Sigmoid colon (tissue), 7 donors: ENCODE measurements around the gene MSI1. TPM values are rescaled to one million over a fixed set of nuclear protein-coding genes. Genes with fewer than 3 reads are reported as not detected.

Source experiments
- DNase-seq: peaks from one replicate; pipeline ENCODE4 v3.0.0-alpha.2; 2019
- H3K27ac ChIP-seq, 4 donors: fragments of 200-600 bp; sonication (generic); one replicate each; pipeline ENCODE4 v1.5.1; 2016 to 2019; ENCODE audit warnings: mild to moderate bottlenecking in 1 of 4
- H3K27me3 ChIP-seq, 3 donors: fragments of 200-600 bp; sonication (generic); one replicate each; pipeline ENCODE4 v1.5.1; 2019; ENCODE audit warnings: mild to moderate bottlenecking in 1 of 3
- H3K36me3 ChIP-seq, 4 donors: fragments of 200-600 bp; sonication (generic); one replicate each; pipeline ENCODE4 v1.5.1; 2016 to 2019
- H3K4me1 ChIP-seq, 4 donors: fragments of 200-600 bp; sonication (generic); one replicate each; pipeline ENCODE4 v1.5.1; 2017 to 2019
- H3K4me3 ChIP-seq, 4 donors: fragments of 200-600 bp; sonication (generic); one replicate each; pipeline ENCODE4 v1.5.1; 2017 to 2019; ENCODE audit warnings: mild to moderate bottlenecking in 2 of 4, moderate library complexity in 1 of 4
- H3K9me3 ChIP-seq, 4 donors: fragments of 200-600 bp in 3 of 4; sonication (generic) in 3 of 4; one replicate each; pipeline versions ENCODE4 v1.5.1 to v1.6.1; 2013 to 2019
- EP300 ChIP-seq, 4 donors: sonication (generic); formaldehyde crosslinking; IDR thresholded peaks; one replicate each; pipeline ENCODE4 v1.6.1; 2017; ENCODE audit warnings: antibody characterized with exemption in 4 of 4
- POLR2A ChIP-seq, 2 donors: fragments of 450-650 bp; IDR thresholded peaks; one replicate each; pipeline ENCODE4 v1.6.1; 2016; ENCODE audit warnings: antibody characterized with exemption in 2 of 2, mild to moderate bottlenecking in 2 of 2, moderate library complexity in 2 of 2
- POLR2AphosphoS5 ChIP-seq, 4 donors: sonication (generic); formaldehyde crosslinking; IDR thresholded peaks; one replicate each; pipeline ENCODE4 v1.6.1; 2017; ENCODE audit warnings: antibody characterized with exemption in 4 of 4
- WGBS, 2 donors: extraction: QIAGEN DNeasy Blood & Tissue Kit; methylation state at CpG; one replicate each; pipeline ENCODE4 v1.1.7; 2013; 5-methylcytosine and 5-hydroxymethylcytosine counted together
- intact Hi-C: fragments of 100-400 bp; cut with DNase I; formaldehyde crosslinking; loops from one replicate; pipeline ENCODE4 v1.15.1; 2023
- polyA plus RNA-seq, 3 donors: library from polyadenylated mRNA; stranded (reverse); fragments of 200-250 nt; gene quantifications; one replicate each; pipeline ENCODE4 v1.2.3, GENCODE V29; 2013
- total RNA-seq, 4 donors: library from RNA; depleted of rRNA; stranded (reverse); fragments of >200 nt; gene quantifications; one replicate each; pipeline ENCODE4 v1.1.0, GENCODE V29; 2016
- TF ChIP-seq, protein P1 (sequence below), 4 experiments: fragments of 450-650 bp in 3 of 4; fragments of 200-600 bp in 1 of 4; IDR thresholded peaks; one replicate each; pipeline ENCODE4 v1.5.1; 2016 to 2019; ENCODE audit warnings: antibody characterized with exemption in 4 of 4, mild to moderate bottlenecking in 3 of 4, moderate library complexity in 2 of 4
- donor health status: healthy with polysubstance abuse.
- donor health status: Bipolar disorder and iron deficiency.
- donor health status: healthy.

The MSI1 gene
- total and polyA plus RNA-seq, 7 donors = 0.60 to 1.2 (median 0.91) TPM; not detected in 3

DNA sequence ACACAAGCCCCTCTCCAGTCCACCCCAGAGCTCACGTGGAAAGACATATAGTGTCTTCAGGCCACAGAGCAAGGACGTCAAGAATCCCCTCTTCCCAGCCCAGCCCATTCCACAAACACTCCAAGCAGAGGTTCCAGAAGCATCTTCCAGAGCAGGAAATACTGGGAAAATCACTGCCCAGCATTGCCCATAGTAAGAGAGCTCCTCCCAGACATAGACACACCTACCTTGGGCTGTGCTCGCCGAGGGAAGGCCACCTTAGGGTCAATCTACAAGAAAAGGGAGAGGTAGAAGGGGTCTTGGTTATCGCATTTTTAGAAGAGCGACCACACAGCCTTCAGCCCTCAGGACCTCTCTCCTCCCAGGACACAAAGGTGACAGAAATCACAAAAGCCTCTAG is 4.5 kb downstream of the MSI1 start:
- H3K27ac ChIP-seq = no peak overlapping the region
- no peaks in the 10 kb centered on the region for H3K36me3 ChIP-seq
- no peaks in the 10 kb centered on the region for H3K9me3 ChIP-seq
- H3K4me1 ChIP-seq = peaks cover 0 to 27% (median 23%) of the 10 kb centered on the region in 4 donors
- peaks cover 16 to 35% (median 16%) of the 10 kb centered on the region in 3 donors for H3K27me3 ChIP-seq
- no peak for DNase-seq
- 39 to 76% methylated on average over 6 of the region's 6 CpGs for WGBS, 2 donors
- no peak for TF ChIP-seq POLR2A (IDR thresholded peaks at IDR 0.05)
- no peak for TF ChIP-seq POLR2AphosphoS5 (IDR thresholded peaks at IDR 0.05)
- TF ChIP-seq EP300 (IDR thresholded peaks at IDR 0.05) = no peak
- TF ChIP-seq, protein P1, sequence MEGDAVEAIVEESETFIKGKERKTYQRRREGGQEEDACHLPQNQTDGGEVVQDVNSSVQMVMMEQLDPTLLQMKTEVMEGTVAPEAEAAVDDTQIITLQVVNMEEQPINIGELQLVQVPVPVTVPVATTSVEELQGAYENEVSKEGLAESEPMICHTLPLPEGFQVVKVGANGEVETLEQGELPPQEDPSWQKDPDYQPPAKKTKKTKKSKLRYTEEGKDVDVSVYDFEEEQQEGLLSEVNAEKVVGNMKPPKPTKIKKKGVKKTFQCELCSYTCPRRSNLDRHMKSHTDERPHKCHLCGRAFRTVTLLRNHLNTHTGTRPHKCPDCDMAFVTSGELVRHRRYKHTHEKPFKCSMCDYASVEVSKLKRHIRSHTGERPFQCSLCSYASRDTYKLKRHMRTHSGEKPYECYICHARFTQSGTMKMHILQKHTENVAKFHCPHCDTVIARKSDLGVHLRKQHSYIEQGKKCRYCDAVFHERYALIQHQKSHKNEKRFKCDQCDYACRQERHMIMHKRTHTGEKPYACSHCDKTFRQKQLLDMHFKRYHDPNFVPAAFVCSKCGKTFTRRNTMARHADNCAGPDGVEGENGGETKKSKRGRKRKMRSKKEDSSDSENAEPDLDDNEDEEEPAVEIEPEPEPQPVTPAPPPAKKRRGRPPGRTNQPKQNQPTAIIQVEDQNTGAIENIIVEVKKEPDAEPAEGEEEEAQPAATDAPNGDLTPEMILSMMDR (IDR thresholded peaks at IDR 0.05) = no peak
- intact Hi-C loops = no loop called here
- no peak overlapping the region for H3K4me3 ChIP-seq

DNA sequence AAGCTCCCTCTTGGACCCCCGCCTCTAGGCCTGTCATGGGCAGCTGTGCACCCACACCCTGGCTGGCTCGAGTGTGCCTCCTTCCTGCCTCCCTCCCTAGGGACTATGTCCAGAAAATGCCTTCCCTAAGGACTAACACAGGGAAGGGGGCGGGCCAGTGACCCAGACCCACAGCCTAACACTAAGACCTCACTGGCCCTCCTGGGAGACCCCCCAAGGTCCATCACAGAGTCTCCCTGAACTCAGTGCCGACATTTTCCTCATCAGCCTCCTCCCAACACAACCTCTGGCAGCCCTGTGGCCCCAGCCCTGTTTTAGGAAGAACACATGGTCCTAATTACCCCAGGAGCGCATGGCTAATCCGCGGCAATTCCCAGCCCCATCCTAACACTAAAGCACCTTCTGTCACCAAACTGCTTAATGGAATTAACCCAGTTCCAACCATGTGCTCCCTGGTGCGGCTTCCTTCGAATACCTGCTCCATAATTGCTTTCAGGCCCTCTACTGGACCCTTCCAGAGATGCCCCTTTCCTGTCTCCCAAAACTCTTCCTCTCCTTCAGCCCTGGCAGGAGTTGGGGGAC is 5.6 kb downstream of the MSI1 start:
- intact Hi-C loops = no loop called here

DNA sequence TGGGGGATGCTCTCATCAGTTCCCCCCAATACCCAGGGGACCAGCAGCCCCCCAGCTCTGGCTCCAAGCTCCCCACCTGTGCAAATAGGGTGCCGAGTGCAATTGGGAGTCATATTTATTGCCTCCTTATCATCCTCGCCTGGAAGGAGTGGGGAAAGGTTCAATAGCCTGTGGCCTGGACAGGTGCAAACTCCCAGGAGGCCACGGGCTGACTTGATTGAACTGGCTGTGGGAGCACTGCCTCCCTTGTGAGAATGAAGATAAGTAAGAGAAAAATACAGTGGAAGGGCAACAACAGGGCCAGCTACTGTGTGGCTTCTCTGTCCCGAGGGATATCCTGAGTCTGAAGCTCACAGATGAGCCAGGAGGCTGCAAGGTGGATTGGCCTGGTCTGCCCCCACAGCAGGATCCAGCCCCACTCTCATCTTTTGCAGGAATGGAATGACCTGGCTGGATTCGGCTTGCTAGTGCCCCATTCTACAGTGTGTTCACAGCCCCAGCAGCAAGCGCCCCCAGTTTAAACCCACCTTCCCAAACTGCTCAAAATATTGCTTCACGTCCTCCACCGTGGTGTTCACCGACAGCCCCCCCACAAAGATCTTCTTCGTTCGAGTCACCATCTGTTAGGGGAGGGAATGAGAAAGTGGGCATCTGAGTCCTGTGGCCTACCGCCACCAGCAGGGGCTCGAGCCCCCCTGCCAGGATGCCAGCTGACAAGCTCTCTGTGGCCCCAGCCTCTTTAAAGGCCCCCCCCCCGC is 6.3 kb downstream of the MSI1 start:
- Histone ChIP-seq H3K4me3 (no peak overlapping the region), H3K27ac (no peak overlapping the region), H3K4me1 (peaks cover 0 to 15% (median 9%) of the 10 kb centered on the region in 4 donors), H3K36me3 (no peaks in the 10 kb centered on the region), H3K9me3 (no peaks in the 10 kb centered on the region), H3K27me3 (peaks cover 3 to 21% (median 3%) of the 10 kb centered on the region in 3 donors)
- TF ChIP-seq EP300 (IDR thresholded peaks at IDR 0.05) = no peak
- TF ChIP-seq POLR2AphosphoS5 (IDR thresholded peaks at IDR 0.05) = no peak
- TF ChIP-seq, protein P1 (IDR thresholded peaks at IDR 0.05) = no peak
- TF ChIP-seq POLR2A (IDR thresholded peaks at IDR 0.05) = no peak
- WGBS, 2 donors = 62 to 85% methylated on average over 14 of the region's 14 CpGs
- intact Hi-C loops = no loop called here
- no peak for DNase-seq

More for the DNA sequence above, 5.6 kb downstream of the MSI1 start:
- H3K9me3 ChIP-seq = no peaks in the 10 kb centered on the region
- no peak overlapping the region for H3K27ac ChIP-seq
- WGBS, 2 donors = 69 to 81% methylated on average over 9 of the region's 9 CpGs
- no peak overlapping the region for H3K4me3 ChIP-seq
- peaks cover 0 to 21% (median 16%) of the 10 kb centered on the region in 4 donors for H3K4me1 ChIP-seq
- TF ChIP-seq, protein P1 (IDR thresholded peaks at IDR 0.05) = no peak
- TF ChIP-seq POLR2AphosphoS5 (IDR thresholded peaks at IDR 0.05) = no peak
- no peak for TF ChIP-seq EP300 (IDR thresholded peaks at IDR 0.05)
- no peak for DNase-seq
- no peaks in the 10 kb centered on the region for H3K36me3 ChIP-seq
- H3K27me3 ChIP-seq = peaks cover 8 to 27% (median 10%) of the 10 kb centered on the region in 3 donors

DNA sequence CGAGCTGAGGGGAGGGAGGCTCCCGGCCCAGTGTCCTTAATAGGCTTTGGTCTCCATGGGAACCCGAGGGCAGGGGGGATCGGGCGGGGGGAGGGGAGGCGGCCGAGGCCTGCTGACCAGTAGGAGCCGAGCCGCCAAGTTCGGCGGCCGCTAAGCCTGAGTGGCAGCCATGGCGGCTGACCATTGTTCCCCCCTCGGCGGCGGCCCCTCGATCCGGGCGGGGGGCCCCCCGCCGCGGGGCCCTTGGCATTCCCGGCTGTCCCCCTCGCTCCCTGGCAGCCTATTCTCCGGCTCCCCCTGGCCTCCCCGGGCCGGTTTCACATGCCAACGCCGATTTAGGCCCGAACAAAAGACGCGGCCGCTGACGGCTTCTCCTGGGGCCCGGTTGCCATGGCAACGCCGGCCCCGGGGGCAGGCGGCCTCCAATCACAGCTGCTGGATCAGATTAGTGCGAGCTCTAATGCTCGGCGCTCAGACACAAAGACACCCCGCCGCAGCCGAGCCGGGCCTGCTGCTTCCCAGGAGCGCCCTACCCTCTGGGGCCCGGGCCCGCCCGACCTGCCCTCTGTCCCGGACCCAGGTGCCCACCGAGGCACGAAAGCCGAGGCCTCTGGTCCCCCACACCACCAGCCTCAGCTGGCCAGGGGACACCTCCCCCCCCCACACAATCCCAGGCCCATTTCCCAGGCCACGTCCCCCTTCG is 7.3 kb downstream of the MSI1 start:
- Histone ChIP-seq H3K9me3 (no peaks in the 10 kb centered on the region), H3K27me3 (peaks cover 0 to 13% (median 0%) of the 10 kb centered on the region in 3 donors), H3K4me3 (peak overlapping the region; percentile 22 to 54 (median 46)), H3K27ac (peak overlapping the region in 3 of 4 donors; percentile 9 to 47 (median 24)), H3K36me3 (no peaks in the 10 kb centered on the region), H3K4me1 (peaks cover 0 to 18% (median 12%) of the 10 kb centered on the region in 4 donors)
- intact Hi-C loops = no loop called here
- TF ChIP-seq POLR2AphosphoS5 (IDR thresholded peaks at IDR 0.05) (peak in 1 of 4 donors; percentile 51), POLR2A (IDR thresholded peaks at IDR 0.05) (peak in 1 of 2 donors; percentile 16), EP300 (IDR thresholded peaks at IDR 0.05) (no peak)
- WGBS, 2 donors = 25 to 71% methylated on average over 56 of the region's 56 CpGs
- peak; percentile 82 for DNase-seq

DNA sequence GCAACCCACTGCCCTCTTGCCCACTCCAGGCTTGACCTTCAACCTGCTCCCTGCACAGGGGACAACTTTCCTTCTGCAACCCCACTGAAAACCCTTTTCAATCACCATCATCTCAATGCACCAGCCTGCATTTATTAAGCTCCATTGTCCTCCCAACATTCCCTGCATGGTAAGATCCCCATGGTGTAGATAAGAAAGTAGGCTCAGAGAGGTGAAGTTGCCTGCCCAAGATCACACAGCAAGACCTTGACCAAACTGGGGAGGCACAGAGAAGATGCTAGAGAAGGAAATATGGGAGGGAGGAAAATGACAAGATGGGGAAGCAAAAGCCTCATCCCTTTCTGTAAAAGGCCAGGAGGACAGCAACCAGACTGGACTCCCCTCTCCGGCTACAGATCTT is 9.8 kb downstream of the MSI1 start:
- TF ChIP-seq, protein P1 (IDR thresholded peaks at IDR 0.05) = no peak
- no peak for TF ChIP-seq POLR2AphosphoS5 (IDR thresholded peaks at IDR 0.05)
- TF ChIP-seq POLR2A (IDR thresholded peaks at IDR 0.05) = no peak
- no peak for TF ChIP-seq EP300 (IDR thresholded peaks at IDR 0.05)
- peaks cover 0 to 16% (median 13%) of the 10 kb centered on the region in 4 donors for H3K4me1 ChIP-seq
- no peaks in the 10 kb centered on the region for H3K9me3 ChIP-seq
- H3K27me3 ChIP-seq = peaks cover 0 to 13% (median 0%) of the 10 kb centered on the region in 3 donors
- no peak overlapping the region for H3K4me3 ChIP-seq
- no peak for DNase-seq
- WGBS, 2 donors = 93 to 97% methylated on average over 1 of the region's 1 CpG
- intact Hi-C loops = no loop called here
- no peaks in the 10 kb centered on the region for H3K36me3 ChIP-seq
- H3K27ac ChIP-seq = no peak overlapping the region
